Activated CD8-positive, alpha-beta memory T cell treated with anti-CD3 and anti-CD28 coated beads for 36 hours (primary cell): Measurements from ENCODE around the gene IMPA2. TPM values are rescaled to one million over a fixed set of nuclear protein-coding genes. Genes with fewer than 3 reads are reported as not detected.
"Not testable (repeated sequence)": the region's sequence is repeated elsewhere in the genome, so short reads cannot be mapped to it uniquely, and the experiment has no call there.

Source experiments
- CTCF ChIA-PET: fragments of 350-600 bp; sonication (Branson Sonifier 250); formaldehyde crosslinking; loops from one replicate; lab custom pipeline; 2021; ENCODE audit warnings: antibody characterized with exemption; lab: Charles Lee
- POLR2A ChIA-PET: fragments of 350-600 bp; sonication (Branson Sonifier 250); formaldehyde crosslinking; loops from one replicate; lab custom pipeline; 2021; ENCODE audit warnings: antibody characterized with exemption; lab: Charles Lee
- total RNA-seq, 2 experiments: library from RNA; stranded (reverse); gene quantifications; one replicate each; pipeline ENCODE4 v1.2.3, GENCODE V29; 2021

IMPA2 gene
- total RNA-seq, 2 experiments from 2014 or later: 17.4 to 19.5 TPM

- CTCF ChIA-PET: interaction anchor here (0.9 kb wide), 1 partner anchor 11 kb away, joined by 3 read pairs; no protein-coding TSS in a partner anchor
- POLR2A ChIA-PET: no interaction called here
These were observed 68.9 kb downstream of the IMPA2 start for GRCh38 chr18:12049978-12050811.

- CTCF ChIA-PET: interaction anchor here (0.6 kb wide), 1 partner anchor 188 kb away, joined by 5 read pairs; no protein-coding TSS in a partner anchor
- POLR2A ChIA-PET: no interaction called here
These were observed 71.6 kb downstream of the IMPA2 start for GRCh38 chr18:12052866-12053265.

GRCh38 chr18:12053289-12053688, 72.0 kb downstream of the IMPA2 start:
- CTCF ChIA-PET: interaction anchor here (0.6 kb wide), 1 partner anchor 188 kb away, joined by 5 read pairs; no protein-coding TSS in a partner anchor
- POLR2A ChIA-PET: no interaction called here

- ChIA-PET POLR2A (no interaction called here), CTCF (no interaction called here)
These were observed 75.0 kb downstream of the IMPA2 start for GRCh38 chr18:12056034-12056883.

- ChIA-PET POLR2A (no interaction called here), CTCF (no interaction called here)
These were observed 75.6 kb downstream of the IMPA2 start for GRCh38 chr18:12056884-12057402.

- ChIA-PET CTCF (no interaction called here), POLR2A (no interaction called here)
These were observed 76.2 kb downstream of the IMPA2 start for GRCh38 chr18:12057419-12058039.

GRCh38 chr18:12059334-12060181, 78.3 kb downstream of the IMPA2 start:
- ChIA-PET CTCF (no interaction called here), POLR2A (no interaction called here)

GRCh38 chr18:12060182-12060870, 79.0 kb downstream of the IMPA2 start:
- POLR2A ChIA-PET: no interaction called here

GRCh38 chr18:12061685-12062084, 80.4 kb downstream of the IMPA2 start:
- POLR2A ChIA-PET: no interaction called here
- CTCF ChIA-PET: no interaction called here

More at GRCh38 chr18:12060182-12060870, 79.0 kb downstream of the IMPA2 start:
- CTCF ChIA-PET: no interaction called here

- ChIA-PET CTCF (no interaction called here), POLR2A (no interaction called here)
These were observed 81.7 kb downstream of the IMPA2 start for GRCh38 chr18:12062974-12063373.

- ChIA-PET CTCF (no interaction called here), POLR2A (no interaction called here)
These were observed 82.9 kb downstream of the IMPA2 start for GRCh38 chr18:12064086-12064763.

- ChIA-PET POLR2A (no interaction called here), CTCF (no interaction called here)
These were observed 84.1 kb downstream of the IMPA2 start for GRCh38 chr18:12065397-12065796.

- ChIA-PET POLR2A (no interaction called here), CTCF (no interaction called here)
These were observed 85.7 kb downstream of the IMPA2 start for GRCh38 chr18:12066910-12067511.

- POLR2A ChIA-PET: no interaction called here
- CTCF ChIA-PET: no interaction called here
These were observed 86.4 kb downstream of the IMPA2 start for GRCh38 chr18:12067671-12068070.

- POLR2A ChIA-PET, CTCF ChIA-PET: not testable (repeated sequence)
These were observed 87.1 kb downstream of the IMPA2 start for GRCh38 chr18:12068316-12068949.

GRCh38 chr18:12068950-12069320, 87.6 kb downstream of the IMPA2 start:
- ChIA-PET POLR2A (no interaction called here), CTCF (no interaction called here)

GRCh38 chr18:12071066-12071465, 89.8 kb downstream of the IMPA2 start:
- CTCF ChIA-PET, POLR2A ChIA-PET: not testable (repeated sequence)
